M059J (cell line): ENCODE data around the gene KCNK17. TPM values are rescaled to one million over a fixed set of nuclear protein-coding genes. Genes with fewer than 3 reads are reported as not detected.
A peak's percentile ranks its signal among the peaks of the same experiment; 100 is the strongest.

Source experiments
- DNase-seq: peaks from one replicate; pipeline ENCODE4 v3.0.0-alpha.2; 2012; ENCODE audit warnings: low read depth
- total RNA-seq: library from RNA; depleted of rRNA; stranded (reverse); fragments of >200 nt; shearing (Covaris generic); gene quantifications from 2 replicates; pipeline ENCODE4 v1.2.3, GENCODE V29; 2014

Gene KCNK17
- total RNA-seq, 1 experiment from 2014 or later = not detected

- peak; percentile 52 for DNase-seq
Measured at GRCh38 chr6:39335780-39336545, 21.7 kb upstream of the KCNK17 start.

- no peak for DNase-seq
Measured at GRCh38 chr6:39333644-39334438, 19.6 kb upstream of the KCNK17 start.

DNA sequence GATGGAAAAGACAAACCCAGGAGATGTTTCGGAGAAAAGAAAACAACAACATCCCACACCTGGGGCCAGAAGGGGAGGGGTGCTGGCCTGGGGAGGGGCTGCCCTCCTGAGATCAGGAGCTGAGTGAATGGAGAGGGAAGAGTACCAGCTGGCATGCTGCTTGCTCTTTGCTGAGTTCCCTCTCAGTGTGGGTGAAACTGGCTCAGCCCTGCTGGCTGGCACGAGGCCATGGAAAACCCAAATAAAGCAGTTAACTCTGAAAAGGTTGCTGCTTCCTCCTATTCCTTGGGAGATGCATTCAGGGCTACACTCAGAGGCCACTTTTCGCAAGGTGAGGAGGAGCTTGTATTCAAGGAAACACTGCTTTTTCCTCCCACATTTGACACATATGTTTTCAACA lies 16.3 kb upstream of the KCNK17 start:
- no peak for DNase-seq

DNA sequence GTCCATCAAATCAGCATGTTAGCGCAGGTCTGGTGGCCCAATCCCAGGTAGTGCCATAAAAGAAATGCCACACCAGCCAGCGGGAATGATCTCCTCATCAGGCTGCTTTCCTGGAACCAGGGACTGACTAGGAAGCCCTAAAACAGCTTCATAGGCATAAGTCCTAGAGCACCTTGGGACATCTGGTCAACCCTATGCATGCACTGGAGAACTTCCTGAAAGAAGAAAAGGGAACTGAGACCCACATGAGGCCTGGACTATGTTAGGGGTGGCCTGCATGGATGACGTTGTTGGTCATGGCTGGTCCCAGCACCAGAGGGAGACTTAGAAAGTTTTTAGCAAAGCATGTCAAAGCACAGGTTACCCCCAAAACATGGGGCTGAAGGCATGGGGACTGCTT lies 15.8 kb upstream of the KCNK17 start:
- DNase-seq = no peak

DNA sequence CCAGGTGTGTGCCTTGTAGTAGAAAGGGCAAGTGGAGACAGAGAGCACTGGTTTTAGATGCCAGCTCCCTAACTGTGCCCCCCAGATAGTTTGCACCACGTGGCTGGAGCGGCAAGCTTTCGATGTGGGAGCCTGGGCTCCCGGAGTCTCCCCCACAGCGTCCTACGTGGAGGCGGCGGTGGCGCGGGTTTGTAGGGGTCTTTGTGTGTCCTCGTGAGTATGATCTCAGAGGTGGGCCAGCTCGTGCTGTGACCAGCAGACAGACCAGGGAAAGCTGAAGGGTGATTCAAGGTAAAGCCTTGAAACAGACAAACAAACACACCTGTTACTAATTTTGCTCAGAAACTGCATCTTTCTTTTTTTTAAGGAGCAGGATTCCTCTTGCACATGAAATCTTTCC lies 13.8 kb upstream of the KCNK17 start:
- no peak for DNase-seq

- DNase-seq = no peak
Measured at GRCh38 chr6:39327507-39327906, 13.3 kb upstream of the KCNK17 start.

GRCh38 chr6:39322306-39322850 lies 8.2 kb upstream of the KCNK17 start, which contains the start of gene KCNK16:
KCNK16 (minus strand) TSS chr6:39322702; CDS start chr6:39322540, 162 bp downstream.
- DNase-seq = no peak

- no peak for DNase-seq
Measured at GRCh38 chr6:39321761-39322160, 7.5 kb upstream of the KCNK17 start.

DNA sequence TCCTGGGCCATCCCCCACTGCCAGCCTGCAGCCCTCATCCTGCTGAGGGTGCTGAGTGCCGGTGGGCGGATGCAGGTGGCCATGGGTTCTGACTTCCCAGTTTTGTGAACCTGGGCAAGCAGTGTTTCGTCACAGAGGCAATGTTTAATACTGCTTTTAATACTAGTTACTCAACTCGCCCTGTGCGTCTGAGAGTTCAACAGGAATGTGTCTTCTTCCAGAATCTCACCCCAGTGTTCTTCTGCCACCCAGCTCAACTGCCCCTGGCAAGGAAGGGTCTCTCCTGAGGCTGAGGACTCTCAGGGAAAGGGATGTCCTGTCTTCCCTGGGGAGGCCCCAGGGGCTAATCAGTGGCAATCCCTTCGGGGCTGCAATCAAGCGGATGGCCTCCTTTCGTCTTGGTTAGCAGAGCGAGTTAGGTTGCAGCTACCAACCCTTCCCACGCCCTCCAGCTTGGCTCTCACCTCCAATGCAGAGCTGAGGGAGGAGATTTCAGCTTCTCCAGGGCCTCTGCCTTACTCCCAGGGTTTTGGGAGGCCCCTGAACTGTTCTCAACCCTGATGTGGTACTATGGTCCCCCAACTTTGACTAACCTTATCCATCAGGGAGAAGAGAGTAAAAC lies 6.3 kb upstream of the KCNK17 start:
- no peak for DNase-seq

DNA sequence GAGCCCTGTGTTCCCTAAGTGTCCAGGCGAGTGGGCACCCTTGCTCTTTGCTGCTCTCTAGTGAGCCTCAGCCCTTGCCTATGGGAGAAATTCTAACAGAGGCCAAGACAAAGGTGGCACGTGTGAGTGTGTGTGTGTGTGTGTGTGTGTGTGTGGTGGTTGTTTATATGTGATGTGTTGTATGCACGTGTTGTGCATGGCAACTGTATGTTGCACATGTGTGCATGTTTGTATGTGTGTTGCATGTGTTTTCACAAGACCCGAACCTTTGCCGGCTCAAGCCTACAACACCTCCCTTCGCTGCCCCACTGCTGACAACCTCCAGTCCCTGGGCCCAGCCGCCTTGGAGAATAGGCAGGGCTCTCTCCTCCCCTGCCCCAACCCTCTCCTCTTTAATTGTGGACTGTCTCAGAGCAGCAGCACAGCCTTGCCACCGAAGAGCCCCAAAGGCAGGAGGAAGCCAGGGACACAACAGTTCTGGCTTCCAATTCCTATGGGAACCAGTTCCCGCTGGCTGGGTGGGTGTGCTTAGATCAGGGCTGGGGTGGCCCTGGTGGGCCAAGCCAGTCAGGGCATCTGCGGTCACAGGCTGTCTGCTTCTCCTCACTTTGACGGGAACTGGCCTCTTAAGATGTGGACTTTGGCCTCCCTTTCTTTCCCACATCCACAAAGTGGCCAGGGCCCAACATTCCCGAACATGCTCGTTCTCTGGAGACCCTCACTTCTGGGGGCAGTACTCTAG lies 5.6 kb upstream of the KCNK17 start:
- no peak for DNase-seq

GRCh38 chr6:39317256-39317655 lies 3.0 kb upstream of the KCNK17 start:
- DNase-seq = no peak

DNA sequence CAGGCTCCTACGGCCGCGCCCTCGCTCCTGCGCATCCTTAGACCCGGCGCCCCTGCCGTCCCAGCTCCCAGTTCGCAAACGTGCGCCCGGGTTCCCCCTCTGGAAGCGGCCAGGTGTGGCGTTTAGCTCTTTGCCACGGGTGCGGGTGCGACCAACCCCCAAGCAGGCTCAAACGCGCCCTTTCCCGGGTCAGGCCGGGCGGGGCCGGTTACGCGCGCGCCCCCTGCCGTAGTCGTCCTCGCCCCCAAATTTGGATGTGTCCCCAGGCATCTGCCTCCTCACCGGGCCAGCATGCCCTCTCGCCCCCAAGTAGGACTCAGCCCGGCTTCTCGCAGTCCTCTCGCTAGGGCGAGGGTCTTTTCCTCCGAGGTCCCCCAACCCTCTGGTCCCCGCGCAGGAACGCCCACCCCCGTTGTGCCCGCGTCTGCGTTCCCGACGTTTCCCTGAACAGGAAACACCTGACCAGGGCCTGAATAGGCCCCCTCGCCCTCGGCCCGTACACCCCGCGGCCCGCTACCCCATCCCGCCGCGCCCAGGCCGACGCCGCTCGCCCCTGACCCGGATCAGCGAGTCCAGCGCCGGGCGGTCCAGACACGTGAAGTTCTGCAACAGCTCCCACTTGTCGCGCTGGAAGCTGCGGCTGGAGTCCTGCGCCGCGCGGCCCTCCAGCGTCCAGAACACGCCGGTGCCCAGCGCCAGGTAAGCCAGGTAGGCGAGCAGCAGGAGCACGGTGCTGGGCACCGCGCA lies 520 bp downstream of the KCNK17 start:
- DNase-seq = no peak

- no peak for DNase-seq
Measured at GRCh38 chr6:39312912-39313525, 1.2 kb downstream of the KCNK17 start.

- no peak for DNase-seq
Measured at GRCh38 chr6:39310542-39310941, 3.7 kb downstream of the KCNK17 start.

DNA sequence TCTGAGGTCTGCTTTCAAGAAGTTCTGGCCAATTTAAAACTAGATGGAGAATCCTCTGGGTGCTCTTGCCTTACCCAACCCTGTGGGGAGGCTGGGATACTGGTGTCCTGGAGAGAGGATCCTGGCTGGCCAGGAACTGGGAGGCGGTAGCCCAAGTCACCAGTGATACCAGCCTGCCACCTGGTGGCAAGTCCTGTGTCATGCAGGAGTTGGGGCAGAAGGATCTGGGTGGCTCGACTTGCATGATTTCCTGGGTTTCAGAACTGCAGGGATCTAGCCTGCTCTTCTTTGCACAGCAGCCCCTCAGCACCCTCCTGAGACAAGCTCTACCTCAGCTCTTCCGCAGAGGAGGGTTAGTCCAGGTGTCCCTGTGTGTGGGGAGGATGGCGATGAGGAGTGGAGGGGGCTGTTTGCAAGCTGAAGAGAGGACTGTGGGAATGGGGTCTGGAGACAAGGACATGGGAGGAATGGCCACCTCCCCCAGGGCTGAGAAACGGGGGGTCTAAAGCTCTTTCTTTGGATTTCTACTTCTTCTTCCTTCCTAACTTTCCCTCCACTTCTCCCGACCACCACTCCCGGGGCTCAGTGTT lies 4.2 kb downstream of the KCNK17 start:
- peak; percentile 68 for DNase-seq

DNA sequence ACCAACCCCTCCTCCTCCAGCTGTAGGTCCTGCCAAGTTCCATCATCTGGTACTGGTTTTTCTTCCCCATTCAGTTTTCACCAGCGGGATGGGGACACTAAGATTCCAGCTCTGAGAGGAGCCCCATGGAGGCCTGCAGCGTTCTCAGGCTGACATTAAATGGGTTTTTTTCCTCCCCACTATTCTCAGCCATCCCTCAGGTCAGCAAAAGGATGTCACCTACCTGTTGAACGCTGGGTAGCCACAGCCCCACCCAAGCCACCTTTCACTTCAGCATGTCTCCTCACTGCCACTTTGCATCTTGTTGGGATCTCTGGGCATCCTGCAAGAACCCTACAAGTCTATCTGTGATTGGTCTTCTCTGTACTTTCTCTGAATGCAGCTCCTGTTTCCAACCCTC lies 6.8 kb downstream of the KCNK17 start:
- no peak for DNase-seq

- no peak for DNase-seq
Measured at GRCh38 chr6:39304951-39305350, 9.3 kb downstream of the KCNK17 start.

DNA sequence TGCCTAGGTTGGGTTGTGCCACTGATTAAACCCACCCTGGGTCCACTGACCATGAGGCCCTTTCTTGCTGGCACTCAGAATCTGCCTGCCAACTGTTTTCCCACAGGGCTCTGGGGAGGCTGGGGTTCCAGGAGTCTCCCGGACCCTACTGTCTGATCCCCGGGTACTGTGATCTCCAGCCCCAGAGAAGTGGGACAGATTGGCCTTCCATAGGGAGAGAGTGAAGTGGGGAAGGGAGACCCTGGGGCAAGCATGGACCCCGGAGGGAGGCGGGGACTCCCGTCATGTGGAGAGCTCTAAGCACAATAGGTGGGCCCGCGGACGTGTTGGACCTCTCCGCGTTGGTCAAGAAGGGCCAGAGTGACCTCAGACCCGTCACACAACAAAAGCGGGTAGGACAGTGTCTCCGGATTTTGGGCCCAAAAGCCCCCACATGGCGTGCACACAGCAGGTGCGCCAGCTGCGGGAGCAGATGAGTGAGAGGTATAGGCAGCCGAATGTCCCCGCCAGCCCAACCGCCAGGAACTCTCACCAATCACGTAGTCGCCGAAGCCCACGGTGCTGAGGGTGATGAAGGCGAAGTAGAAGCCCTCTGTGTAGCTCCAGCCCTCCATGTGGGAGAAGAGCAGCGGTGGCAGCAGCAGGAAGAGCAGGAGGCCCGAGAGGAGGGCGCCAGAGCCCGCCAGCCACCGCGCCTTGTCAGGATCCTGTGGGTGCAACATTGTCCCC lies 10.6 kb downstream of the KCNK17 start:
- no peak for DNase-seq

DNA sequence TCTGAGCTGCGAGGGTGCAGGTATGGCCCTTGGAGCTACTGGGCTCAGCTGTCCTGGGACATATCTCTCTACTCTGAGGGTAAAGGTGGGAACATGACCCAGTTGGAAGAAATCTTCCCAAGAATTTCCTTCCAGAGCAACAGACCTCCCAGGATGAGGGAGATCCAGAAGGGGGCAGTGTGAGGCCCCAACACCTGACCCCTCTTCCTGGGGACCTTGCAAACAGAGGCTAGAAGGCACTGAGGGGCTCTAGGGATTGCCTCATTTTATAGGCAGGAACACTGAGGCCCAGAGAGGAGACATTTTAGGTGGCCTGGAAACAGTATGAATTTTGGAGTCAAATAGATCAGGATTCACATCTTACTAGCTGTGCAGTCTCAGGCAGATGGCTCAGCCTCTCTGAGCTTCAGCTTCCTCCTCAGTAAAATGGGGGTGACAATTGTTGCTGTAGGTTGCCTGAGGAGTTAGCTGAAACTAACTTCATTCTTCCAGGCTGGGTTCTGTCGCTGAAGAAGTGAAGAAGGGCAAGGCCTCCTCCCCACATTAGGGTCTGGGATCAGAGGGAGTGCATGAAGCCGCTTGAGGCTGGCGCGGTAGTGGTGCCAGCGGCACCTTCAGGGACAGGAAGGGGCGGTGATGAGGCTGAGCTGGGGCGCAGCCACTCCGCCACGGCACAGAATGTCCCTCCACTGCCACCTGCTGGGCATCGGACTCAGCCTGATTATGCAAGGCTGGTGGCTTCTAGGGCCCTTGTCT lies 11.4 kb downstream of the KCNK17 start:
- peak; percentile 66 for DNase-seq
